ENCODE results near the gene CLN5. TPM values are rescaled to one million over a fixed set of nuclear protein-coding genes. Genes with fewer than 3 reads are reported as not detected.

The CLN5 gene
- total and polyA plus RNA-seq, 10 of the 15 experiments (the other 5 are each of a cell fraction or from before 2014, with no cell fraction given) = 11.2 to 22.2 (median 13.1) TPM

DNA sequence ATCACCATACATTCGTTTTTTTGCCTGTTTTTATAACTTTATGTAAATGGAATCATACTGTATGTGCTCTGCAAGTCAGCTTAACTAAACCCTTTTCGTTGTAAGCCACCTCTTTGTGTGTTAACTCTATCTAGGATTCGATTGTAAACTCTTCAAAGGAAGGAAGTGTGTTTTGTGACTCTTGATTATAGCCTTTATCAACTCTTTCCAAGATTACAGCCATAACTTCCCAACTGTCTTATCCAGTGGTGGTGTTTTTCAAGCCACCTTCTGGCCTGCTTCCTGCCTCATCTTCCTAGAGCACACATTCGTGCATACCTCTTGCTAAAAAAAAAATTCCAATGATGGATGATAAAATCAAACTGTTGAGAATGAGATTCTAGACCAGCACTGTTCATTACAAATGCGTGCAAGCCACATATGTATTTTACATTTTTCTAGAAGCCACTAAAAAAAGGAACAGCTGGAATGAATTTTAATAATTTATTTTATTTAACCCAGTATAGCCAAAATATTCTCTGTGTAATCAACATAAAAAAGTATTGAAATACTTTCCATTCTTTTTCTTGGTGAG, 47.1 kb downstream of the CLN5 start (continued):
- no peak for TF ChIP-seq PAX5 (IDR thresholded peaks at IDR 0.05; ENCODE audit: borderline replicate concordance, low read depth, low read length)
- no peak for TF ChIP-seq JUNB (IDR thresholded peaks at IDR 0.05)
- no peak for TF ChIP-seq ZBED1 (IDR thresholded peaks at IDR 0.05; ENCODE audit: borderline replicate concordance)
- no peak for TF ChIP-seq ASH2L (IDR thresholded peaks at IDR 0.05; ENCODE audit: borderline replicate concordance, low read depth)
- no peak for TF ChIP-seq RAD51 (IDR thresholded peaks at IDR 0.05)
- TF ChIP-seq, protein P1, sequence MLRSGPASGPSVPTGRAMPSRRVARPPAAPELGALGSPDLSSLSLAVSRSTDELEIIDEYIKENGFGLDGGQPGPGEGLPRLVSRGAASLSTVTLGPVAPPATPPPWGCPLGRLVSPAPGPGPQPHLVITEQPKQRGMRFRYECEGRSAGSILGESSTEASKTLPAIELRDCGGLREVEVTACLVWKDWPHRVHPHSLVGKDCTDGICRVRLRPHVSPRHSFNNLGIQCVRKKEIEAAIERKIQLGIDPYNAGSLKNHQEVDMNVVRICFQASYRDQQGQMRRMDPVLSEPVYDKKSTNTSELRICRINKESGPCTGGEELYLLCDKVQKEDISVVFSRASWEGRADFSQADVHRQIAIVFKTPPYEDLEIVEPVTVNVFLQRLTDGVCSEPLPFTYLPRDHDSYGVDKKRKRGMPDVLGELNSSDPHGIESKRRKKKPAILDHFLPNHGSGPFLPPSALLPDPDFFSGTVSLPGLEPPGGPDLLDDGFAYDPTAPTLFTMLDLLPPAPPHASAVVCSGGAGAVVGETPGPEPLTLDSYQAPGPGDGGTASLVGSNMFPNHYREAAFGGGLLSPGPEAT (IDR thresholded peaks at IDR 0.05; ENCODE audit: low read depth) = no peak
- TF ChIP-seq KDM1A (IDR thresholded peaks at IDR 0.05; ENCODE audit: borderline replicate concordance) = no peak

DNA sequence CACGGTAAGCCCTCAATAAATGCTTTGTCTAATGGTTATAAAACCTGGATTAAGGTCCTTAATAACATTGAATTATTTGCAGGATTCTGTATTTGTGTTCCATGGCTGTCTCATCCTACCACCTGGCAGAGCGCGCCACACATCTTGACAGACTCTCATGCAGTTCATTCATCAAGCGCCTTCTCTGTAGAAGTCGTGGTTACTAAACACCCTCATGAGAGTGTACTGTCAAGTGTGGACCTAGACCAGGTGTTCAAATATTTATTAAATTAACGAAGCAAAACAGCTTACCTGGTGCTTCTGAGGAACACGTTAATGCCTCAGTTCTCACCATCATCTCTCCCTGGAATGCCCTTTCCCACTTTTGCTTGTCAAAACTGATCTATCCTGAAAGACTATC, 48.2 kb downstream of the CLN5 start:
- no peak overlapping the region for H3K4me2 ChIP-seq (ENCODE audit: control insufficient read depth, insufficient read depth)
- RAD21 ChIA-PET (ENCODE audit: unreplicated experiment) = no interaction called here

More for the DNA sequence above, 48.2 kb downstream of the CLN5 start:
- ChIA-PET SMC1A (ENCODE audit: uncharacterized antibody, unreplicated experiment) (no interaction called here), CTCF (no interaction called here), POLR2A (no interaction called here)
- no peak for ATAC-seq
- TF ChIP-seq BHLHE40 (IDR thresholded peaks at IDR 0.05; ENCODE audit: borderline replicate concordance in 1 of 2, low read depth in 2 of 2, low read length in 1 of 2) = no peak
- TF ChIP-seq, protein P2, sequence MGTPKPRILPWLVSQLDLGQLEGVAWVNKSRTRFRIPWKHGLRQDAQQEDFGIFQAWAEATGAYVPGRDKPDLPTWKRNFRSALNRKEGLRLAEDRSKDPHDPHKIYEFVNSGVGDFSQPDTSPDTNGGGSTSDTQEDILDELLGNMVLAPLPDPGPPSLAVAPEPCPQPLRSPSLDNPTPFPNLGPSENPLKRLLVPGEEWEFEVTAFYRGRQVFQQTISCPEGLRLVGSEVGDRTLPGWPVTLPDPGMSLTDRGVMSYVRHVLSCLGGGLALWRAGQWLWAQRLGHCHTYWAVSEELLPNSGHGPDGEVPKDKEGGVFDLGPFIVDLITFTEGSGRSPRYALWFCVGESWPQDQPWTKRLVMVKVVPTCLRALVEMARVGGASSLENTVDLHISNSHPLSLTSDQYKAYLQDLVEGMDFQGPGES (IDR thresholded peaks at IDR 0.05) = no peak
- TF ChIP-seq MYC (IDR thresholded peaks at IDR 0.05; ENCODE audit: insufficient read depth, insufficient read length, insufficient replicate concordance, low read length, severe bottlenecking) = no peak
- no peak for TF ChIP-seq MTA3 (IDR thresholded peaks at IDR 0.05; ENCODE audit: borderline replicate concordance, low read length)
- TF ChIP-seq, protein P3, sequence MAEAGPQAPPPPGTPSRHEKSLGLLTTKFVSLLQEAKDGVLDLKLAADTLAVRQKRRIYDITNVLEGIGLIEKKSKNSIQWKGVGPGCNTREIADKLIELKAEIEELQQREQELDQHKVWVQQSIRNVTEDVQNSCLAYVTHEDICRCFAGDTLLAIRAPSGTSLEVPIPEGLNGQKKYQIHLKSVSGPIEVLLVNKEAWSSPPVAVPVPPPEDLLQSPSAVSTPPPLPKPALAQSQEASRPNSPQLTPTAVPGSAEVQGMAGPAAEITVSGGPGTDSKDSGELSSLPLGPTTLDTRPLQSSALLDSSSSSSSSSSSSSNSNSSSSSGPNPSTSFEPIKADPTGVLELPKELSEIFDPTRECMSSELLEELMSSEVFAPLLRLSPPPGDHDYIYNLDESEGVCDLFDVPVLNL (IDR thresholded peaks at IDR 0.05; ENCODE audit: low read depth, low read length) = no peak
- no peak for TF ChIP-seq ASH2L (IDR thresholded peaks at IDR 0.05; ENCODE audit: borderline replicate concordance, low read depth)
- no peak for TF ChIP-seq NRF1 (conservative IDR thresholded peaks at IDR 0.05; ENCODE audit: low read depth, low read length)
- TF ChIP-seq SPI1 (IDR thresholded peaks at IDR 0.05; ENCODE audit: borderline replicate concordance, insufficient read depth, low read depth, low read length) = no peak
- no peak for TF ChIP-seq IKZF1 (conservative IDR thresholded peaks at IDR 0.05)
- no peak for TF ChIP-seq MEF2B (IDR thresholded peaks at IDR 0.05; ENCODE audit: partially characterized antibody, poor library complexity, severe bottlenecking)
- no peak for TF ChIP-seq SREBF1 (IDR thresholded peaks at IDR 0.05; ENCODE audit: low read length)
- TF ChIP-seq, protein P4, sequence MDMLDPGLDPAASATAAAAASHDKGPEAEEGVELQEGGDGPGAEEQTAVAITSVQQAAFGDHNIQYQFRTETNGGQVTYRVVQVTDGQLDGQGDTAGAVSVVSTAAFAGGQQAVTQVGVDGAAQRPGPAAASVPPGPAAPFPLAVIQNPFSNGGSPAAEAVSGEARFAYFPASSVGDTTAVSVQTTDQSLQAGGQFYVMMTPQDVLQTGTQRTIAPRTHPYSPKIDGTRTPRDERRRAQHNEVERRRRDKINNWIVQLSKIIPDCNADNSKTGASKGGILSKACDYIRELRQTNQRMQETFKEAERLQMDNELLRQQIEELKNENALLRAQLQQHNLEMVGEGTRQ (IDR thresholded peaks at IDR 0.05; ENCODE audit: borderline replicate concordance, low read depth, low read length) = no peak
- TF ChIP-seq STAT3 (IDR thresholded peaks at IDR 0.05; ENCODE audit: low read depth, low read length) = no peak
- in situ Hi-C loops (cut with MboI) (no loop called here), intact Hi-C loops (cut with micrococcal nuclease; ENCODE audit: unreplicated experiment) (no loop called here)
- H2AFZ ChIP-seq (ENCODE audit: control insufficient read depth, low read depth, low read length) = no peak overlapping the region
- 83% methylated on average over 7 of the region's 7 CpGs for WGBS (ENCODE audit: insufficient coverage, insufficient replicate concordance, low lambda C conversion rate, missing lambda C conversion rate)
- no TSS peak for BruUV-seq (replicated peaks)
- H3K9me3 ChIP-seq (replicated peaks; ENCODE audit: control insufficient read depth, insufficient read depth, low read length) = no peaks in the 10 kb centered on the region; the same call in 2 of the 3 replicates
- H4K20me1 ChIP-seq (ENCODE audit: control insufficient read depth, insufficient read depth) = no peaks in the 10 kb centered on the region
- no peak overlapping the region for H3K4me3 ChIP-seq
- DNase-seq (ENCODE audit: low read depth, low spot score) = no peak
- no peak overlapping the region for H3K9ac ChIP-seq (ENCODE audit: control insufficient read depth, insufficient read depth, low read length)
- no peak for FAIRE-seq
- H3K4me1 ChIP-seq (ENCODE audit: control insufficient read depth, insufficient read depth, low read length) = no peaks in the 10 kb centered on the region
- no peaks in the 10 kb centered on the region for H3K27me3 ChIP-seq (replicated peaks in 1 of 2; ENCODE audit: control insufficient read depth in 2 of 2, insufficient read depth in 2 of 2, low read length in 1 of 2)
- no peak overlapping the region for H3K27ac ChIP-seq (ENCODE audit: control insufficient read depth, insufficient read depth)
- no peaks in the 10 kb centered on the region for H3K79me2 ChIP-seq (ENCODE audit: control insufficient read depth, insufficient read depth, low read length)
- peaks cover 0 to 2% of the 10 kb centered on the region in 2 experiments; a peak in 1 of 4 replicates for H3K36me3 ChIP-seq (ENCODE audit: control insufficient read depth in 2 of 2, insufficient read depth in 2 of 2, low read length in 1 of 2)
